ENCODE data around the gene TAF1B. TPM values are rescaled to one million over a fixed set of nuclear protein-coding genes. Genes with fewer than 3 reads are reported as not detected.

The TAF1B gene
- total and polyA plus RNA-seq, 10 of the 15 experiments (the other 5 are each of a cell fraction or from before 2014, with no cell fraction given), result 8.1 to 18.3 (median 12.4) TPM

DNA sequence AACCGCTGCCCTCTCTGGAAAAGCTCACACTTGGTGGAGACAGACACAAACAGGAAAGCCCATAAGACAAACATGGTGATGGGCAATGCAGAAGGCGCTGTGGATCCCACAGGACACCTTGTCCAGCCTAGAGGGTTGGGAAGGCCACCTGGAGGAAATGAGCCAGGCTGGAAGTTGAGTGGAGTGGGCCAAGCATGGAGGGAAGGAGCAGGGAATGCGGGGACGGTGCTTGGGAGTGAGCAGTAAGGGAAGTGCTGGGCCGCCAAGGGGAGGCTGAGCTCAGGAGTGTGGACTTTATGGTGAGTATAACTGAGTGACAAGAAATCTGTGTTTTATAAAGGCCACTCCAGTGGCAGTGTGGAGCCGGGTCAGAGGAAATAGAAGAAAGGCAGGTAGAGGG lies 105.4 kb downstream of the TAF1B start:
- no peak for FAIRE-seq
- ChIA-PET CTCF (interaction anchor here (0.5 to 1.4 kb wide), 3 partner anchors 27 to 135 kb away, joined by 3 to 5 read pairs (median 3); no protein-coding TSS in a partner anchor), POLR2A (no interaction called here), SMC1A (ENCODE audit: uncharacterized antibody, unreplicated experiment) (interaction anchor here (1.9 kb wide), 1 partner anchor 10 kb away, joined by 4 read pairs; no protein-coding TSS in a partner anchor), RAD21 (ENCODE audit: unreplicated experiment) (no interaction called here)
- Histone ChIP-seq H3K4me2 (ENCODE audit: control insufficient read depth, insufficient read depth) (no peak overlapping the region), H3K79me2 (ENCODE audit: control insufficient read depth, insufficient read depth, low read length) (no peaks in the 10 kb centered on the region), H2AFZ (ENCODE audit: control insufficient read depth, low read depth, low read length) (no peak overlapping the region), H3K36me3 (ENCODE audit: control insufficient read depth in 2 of 2, insufficient read depth in 2 of 2, low read length in 1 of 2) (no peaks in the 10 kb centered on the region), H3K27ac (ENCODE audit: control insufficient read depth, insufficient read depth) (no peak overlapping the region), H3K27me3 (replicated peaks in 1 of 2; ENCODE audit: control insufficient read depth in 2 of 2, insufficient read depth in 2 of 2, low read length in 1 of 2) (peaks cover 0 to 11% of the 10 kb centered on the region in 2 experiments; a peak in 1 of 4 replicates), H4K20me1 (ENCODE audit: control insufficient read depth, insufficient read depth) (no peaks in the 10 kb centered on the region), H3K4me3 (no peak overlapping the region), H3K4me1 (ENCODE audit: control insufficient read depth, insufficient read depth, low read length) (no peaks in the 10 kb centered on the region), H3K9me3 (replicated peaks; ENCODE audit: control insufficient read depth, insufficient read depth, low read length) (no peaks in the 10 kb centered on the region), H3K9ac (ENCODE audit: control insufficient read depth, insufficient read depth, low read length) (no peak overlapping the region)
- ATAC-seq, result no peak
- BruUV-seq (replicated peaks), result no TSS peak
- intact Hi-C loops (cut with micrococcal nuclease; ENCODE audit: unreplicated experiment) (no loop called here), in situ Hi-C loops (cut with MboI) (no loop called here)
- TF ChIP-seq CREB1 (IDR thresholded peaks at IDR 0.05; ENCODE audit: low read depth), result no peak
- no peak for TF ChIP-seq STAT3 (IDR thresholded peaks at IDR 0.05; ENCODE audit: low read depth, low read length)
- no peak for TF ChIP-seq ZNF207 (IDR thresholded peaks at IDR 0.05; ENCODE audit: borderline replicate concordance)
- TF ChIP-seq FOXM1 (IDR thresholded peaks at IDR 0.05; ENCODE audit: low read depth, low read length), result no peak
- no peak for TF ChIP-seq ZNF24 (IDR thresholded peaks at IDR 0.05)
- WGBS (ENCODE audit: insufficient coverage, insufficient replicate concordance, low lambda C conversion rate, missing lambda C conversion rate), result 75% methylated on average over 6 of the region's 6 CpGs
- DNase-seq (ENCODE audit: low read depth, low spot score), result no peak

DNA sequence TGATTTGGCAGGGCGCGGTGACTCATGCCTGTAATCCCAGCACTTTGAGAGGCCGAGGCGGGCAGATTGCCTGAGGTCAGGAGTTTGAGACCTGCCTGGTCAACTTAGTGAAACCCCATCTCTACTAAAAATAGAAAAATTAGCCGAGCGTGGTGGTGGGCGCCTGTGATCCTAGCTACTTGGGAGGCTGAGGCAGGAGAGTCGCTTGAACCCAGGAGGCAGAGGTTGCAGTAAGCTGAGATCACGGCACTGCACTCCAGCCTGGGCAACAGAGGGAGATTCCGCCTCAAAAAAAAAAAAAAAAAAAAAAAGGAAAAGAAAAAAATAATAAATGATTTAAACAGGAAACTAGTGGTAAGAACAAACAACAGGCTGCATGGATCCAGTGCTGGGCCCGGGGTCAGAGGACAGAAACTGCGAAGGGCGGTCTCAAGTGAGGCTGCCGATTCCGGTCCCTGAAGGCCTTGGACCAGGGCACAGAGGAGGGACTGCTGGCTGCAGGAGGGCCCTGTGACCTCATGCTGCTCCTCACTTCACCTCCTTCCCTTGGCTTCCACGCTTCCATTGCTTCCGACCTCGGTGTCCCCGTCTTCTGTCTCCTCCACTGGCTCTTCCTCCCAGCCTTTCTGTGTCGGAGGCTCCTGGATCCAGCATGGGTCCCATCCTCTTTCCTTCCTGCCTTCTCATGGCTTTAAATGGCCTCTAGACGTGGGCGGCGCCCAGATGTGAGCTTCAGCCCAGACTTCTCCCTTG lies 106.1 kb downstream of the TAF1B start:
- no peaks in the 10 kb centered on the region for H4K20me1 ChIP-seq (ENCODE audit: control insufficient read depth, insufficient read depth)
- H3K4me2 ChIP-seq (ENCODE audit: control insufficient read depth, insufficient read depth), result no peak overlapping the region
- no peak overlapping the region for H3K27ac ChIP-seq (ENCODE audit: control insufficient read depth, insufficient read depth)
- no peaks in the 10 kb centered on the region for H3K9me3 ChIP-seq (replicated peaks; ENCODE audit: control insufficient read depth, insufficient read depth, low read length)
- no peak overlapping the region for H2AFZ ChIP-seq (ENCODE audit: control insufficient read depth, low read depth, low read length)
- in situ Hi-C loops (cut with MboI), result no loop called here
- POLR2A ChIA-PET, result interaction anchor here (0.5 kb wide), 1 partner anchor 152 kb away, joined by 3 read pairs; no protein-coding TSS in a partner anchor
- CTCF ChIA-PET, result interaction anchor here (0.5 kb wide), 1 partner anchor 27 kb away, joined by 3 read pairs; no protein-coding TSS in a partner anchor
- WGBS (ENCODE audit: insufficient coverage, insufficient replicate concordance, low lambda C conversion rate, missing lambda C conversion rate), result 83% methylated on average over 22 of the region's 23 CpGs
- no peaks in the 10 kb centered on the region for H3K4me1 ChIP-seq (ENCODE audit: control insufficient read depth, insufficient read depth, low read length)
- H3K36me3 ChIP-seq (ENCODE audit: control insufficient read depth in 2 of 2, insufficient read depth in 2 of 2, low read length in 1 of 2), result no peaks in the 10 kb centered on the region
- ATAC-seq (no peak), FAIRE-seq (no peak), DNase-seq (ENCODE audit: low read depth, low spot score) (no peak)
- no peaks in the 10 kb centered on the region for H3K79me2 ChIP-seq (ENCODE audit: control insufficient read depth, insufficient read depth, low read length)
- RAD21 ChIA-PET (ENCODE audit: unreplicated experiment), result no interaction called here
- no TSS peak for BruUV-seq (replicated peaks)
- no peak overlapping the region for H3K9ac ChIP-seq (ENCODE audit: control insufficient read depth, insufficient read depth, low read length)
- SMC1A ChIA-PET (ENCODE audit: uncharacterized antibody, unreplicated experiment), result interaction anchor here (1.9 kb wide), 1 partner anchor 10 kb away, joined by 4 read pairs; no protein-coding TSS in a partner anchor
- no peak overlapping the region for H3K4me3 ChIP-seq
- H3K27me3 ChIP-seq (replicated peaks in 1 of 2; ENCODE audit: control insufficient read depth in 2 of 2, insufficient read depth in 2 of 2, low read length in 1 of 2), result peaks cover 0 to 11% of the 10 kb centered on the region in 2 experiments; a peak in 1 of 4 replicates
- intact Hi-C loops (cut with micrococcal nuclease; ENCODE audit: unreplicated experiment), result no loop called here
- TF ChIP-seq YBX1 (IDR thresholded peaks at IDR 0.05) (no peak), ZNF24 (IDR thresholded peaks at IDR 0.05) (no peak), KDM1A (IDR thresholded peaks at IDR 0.05; ENCODE audit: borderline replicate concordance) (no peak), NFYB (IDR thresholded peaks at IDR 0.05; ENCODE audit: insufficient read depth, low read depth, low read length) (no peak), ATF7 (IDR thresholded peaks at IDR 0.05; ENCODE audit: low read depth) (no peak), BMI1 (IDR thresholded peaks at IDR 0.05; ENCODE audit: borderline replicate concordance) (no peak), EP300 (IDR thresholded peaks at IDR 0.05; ENCODE audit: borderline replicate concordance in 1 of 2, control insufficient read depth in 1 of 2, low read depth in 2 of 2, low read length in 2 of 2) (no peak), TCF12 (IDR thresholded peaks at IDR 0.05; ENCODE audit: low read depth, low read length) (no peak), SMARCA5 (IDR thresholded peaks at IDR 0.05) (no peak), SREBF2 (IDR thresholded peaks at IDR 0.05; ENCODE audit: low read length) (no peak), WRNIP1 (IDR thresholded peaks at IDR 0.05; ENCODE audit: borderline replicate concordance, low read depth, low read length) (no peak), BACH1 (IDR thresholded peaks at IDR 0.05; ENCODE audit: borderline replicate concordance) (no peak), ZNF217 (IDR thresholded peaks at IDR 0.05) (no peak), ZBED1 (IDR thresholded peaks at IDR 0.05; ENCODE audit: borderline replicate concordance) (no peak)
- TF ChIP-seq, protein P1, sequence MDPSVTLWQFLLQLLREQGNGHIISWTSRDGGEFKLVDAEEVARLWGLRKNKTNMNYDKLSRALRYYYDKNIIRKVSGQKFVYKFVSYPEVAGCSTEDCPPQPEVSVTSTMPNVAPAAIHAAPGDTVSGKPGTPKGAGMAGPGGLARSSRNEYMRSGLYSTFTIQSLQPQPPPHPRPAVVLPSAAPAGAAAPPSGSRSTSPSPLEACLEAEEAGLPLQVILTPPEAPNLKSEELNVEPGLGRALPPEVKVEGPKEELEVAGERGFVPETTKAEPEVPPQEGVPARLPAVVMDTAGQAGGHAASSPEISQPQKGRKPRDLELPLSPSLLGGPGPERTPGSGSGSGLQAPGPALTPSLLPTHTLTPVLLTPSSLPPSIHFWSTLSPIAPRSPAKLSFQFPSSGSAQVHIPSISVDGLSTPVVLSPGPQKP (IDR thresholded peaks at IDR 0.05; ENCODE audit: low read depth, low read length), result no peak

Data from GM12878 (cell line).